Stimulated activated CD8-positive, alpha-beta memory T cell treated with anti-CD3 and anti-CD28 coated beads, Interleukin-4, amount 100 ng/mL, for 4 hours (primary cell): ENCODE results near the gene KLHL29.
"Not testable (repeated sequence)": the region's sequence is repeated elsewhere in the genome, so short reads cannot be mapped to it uniquely, and the experiment has no call there.

ENCODE experiments used
- DNase-seq, 2 donors: peaks; one replicate each; pipeline ENCODE4 v3.0.0-alpha.2; 2020; ENCODE audit warnings: low read depth in 2 of 2, low spot score in 1 of 2

The KLHL29 gene

DNA sequence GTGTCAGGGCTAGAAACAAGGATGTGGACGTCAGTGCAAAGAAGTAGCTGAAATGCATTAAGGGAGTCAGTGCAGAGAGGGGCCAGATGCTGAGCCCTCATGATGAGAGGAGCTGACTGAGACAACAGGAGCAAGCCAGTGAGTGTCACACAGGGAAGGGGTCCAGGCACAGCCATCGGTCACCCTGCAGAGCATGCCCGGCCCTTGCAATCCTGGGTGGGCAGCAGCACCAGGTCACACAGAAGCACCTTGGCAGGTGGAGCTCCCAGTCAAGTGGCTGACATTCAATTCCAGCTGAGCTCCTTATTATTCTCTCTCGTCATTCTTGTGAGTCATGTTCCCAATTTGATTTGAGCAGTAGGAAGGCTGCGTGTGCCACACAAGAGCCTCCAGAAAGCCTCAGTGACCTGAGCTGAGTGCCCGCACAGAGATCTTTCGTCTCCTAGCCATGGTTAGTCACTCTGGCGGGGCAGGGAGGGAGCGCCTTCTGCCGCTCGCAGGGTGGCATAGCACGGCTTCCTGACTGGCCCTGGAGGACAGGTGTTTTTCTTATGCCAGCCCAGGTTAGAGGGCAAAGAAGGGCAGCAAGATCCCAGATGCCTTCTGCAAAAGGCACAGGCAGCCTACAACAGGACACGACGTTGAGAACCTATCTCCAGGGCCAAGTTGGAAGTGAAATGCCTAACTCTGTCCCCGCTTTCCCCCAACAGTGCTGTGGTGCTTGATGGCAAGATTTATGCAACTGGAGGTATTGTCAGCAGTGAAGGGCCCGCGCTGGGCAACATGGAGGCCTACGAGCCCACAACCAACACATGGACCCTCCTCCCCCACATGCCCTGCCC, 321.0 kb downstream of the KLHL29 start:
- no peak for DNase-seq

DNA sequence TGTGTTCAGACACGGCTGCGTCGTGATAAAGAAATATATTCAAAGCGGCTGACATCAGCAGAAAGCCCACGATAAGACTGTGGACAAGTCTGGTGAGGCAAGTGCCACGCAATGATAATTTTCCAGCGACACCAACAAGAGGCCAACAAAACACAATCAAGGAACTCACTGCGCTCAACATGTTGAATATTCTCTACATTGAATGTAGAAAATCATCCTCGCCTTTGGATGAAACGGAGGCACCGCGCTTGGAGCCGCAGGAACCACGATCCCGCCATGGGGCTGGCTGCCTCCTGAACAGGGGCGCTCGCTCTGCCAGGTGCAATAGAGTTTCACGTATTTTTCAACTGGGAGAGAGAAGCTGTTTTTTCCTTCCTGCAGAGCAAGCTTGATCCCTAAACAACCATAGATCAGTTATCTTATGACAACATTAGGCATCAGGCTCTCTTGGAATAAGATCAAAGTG, 321.7 kb downstream of the KLHL29 start:
- DNase-seq: no peak

DNA sequence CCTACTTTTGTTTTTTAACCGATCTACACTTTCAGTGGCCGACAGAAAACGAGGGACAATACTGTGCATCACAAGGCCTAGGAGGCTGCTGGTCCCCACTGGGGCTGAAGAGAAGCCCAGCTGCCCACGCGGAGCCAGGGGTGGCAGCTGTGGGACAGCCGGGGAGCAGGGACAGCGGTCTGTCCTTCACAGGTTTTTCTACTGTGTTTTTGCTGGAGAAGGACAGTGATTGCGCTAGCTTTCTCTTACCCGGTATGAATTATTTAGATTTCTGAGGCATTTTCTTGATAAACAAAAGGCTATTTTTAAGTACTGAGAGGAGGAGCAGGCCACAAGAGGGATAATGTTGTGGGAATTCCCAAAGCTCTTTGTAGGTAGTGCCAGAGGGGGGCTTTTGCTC, 322.1 kb downstream of the KLHL29 start:
- no peak for DNase-seq

DNA sequence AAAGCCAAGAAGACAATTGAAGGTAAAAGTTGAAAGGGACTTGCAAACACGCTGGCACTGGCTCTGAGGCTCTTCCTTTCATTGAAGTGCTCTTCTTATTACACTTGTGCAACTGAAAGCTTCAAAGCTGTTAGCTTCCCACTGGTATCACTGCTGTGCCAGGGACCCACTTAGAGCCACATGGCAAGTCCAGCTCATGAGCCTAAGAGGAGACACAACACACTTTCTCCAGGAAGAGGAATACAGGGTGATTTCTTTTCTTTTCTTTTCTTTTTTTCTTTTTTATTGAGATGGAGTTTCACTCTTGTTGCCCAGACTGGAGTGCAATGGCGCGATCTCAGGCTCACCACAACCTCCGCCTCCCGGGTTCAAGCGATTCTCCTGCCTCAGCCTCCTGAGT, 323.8 kb downstream of the KLHL29 start:
- DNase-seq: no peak

DNA sequence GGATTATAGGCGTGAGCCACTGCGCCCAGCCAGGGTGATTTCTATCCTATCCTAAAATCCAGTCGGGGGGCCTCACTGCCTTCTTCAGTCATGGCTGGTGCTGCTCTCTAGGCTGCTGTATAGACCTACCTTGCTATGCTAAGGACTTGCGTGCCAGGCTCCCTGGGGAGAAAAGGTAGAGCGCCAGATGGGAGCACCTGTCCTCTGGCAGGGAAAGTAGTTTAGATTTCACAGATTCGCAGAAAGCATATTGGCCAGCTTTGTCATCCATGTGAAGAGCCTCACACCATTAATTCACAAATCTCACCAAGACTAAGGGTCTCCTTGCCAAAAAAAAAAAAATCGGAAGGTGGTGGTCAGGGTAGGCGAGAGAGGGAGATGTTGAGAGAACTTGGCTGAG, 324.3 kb downstream of the KLHL29 start:
- DNase-seq: no peak

DNA sequence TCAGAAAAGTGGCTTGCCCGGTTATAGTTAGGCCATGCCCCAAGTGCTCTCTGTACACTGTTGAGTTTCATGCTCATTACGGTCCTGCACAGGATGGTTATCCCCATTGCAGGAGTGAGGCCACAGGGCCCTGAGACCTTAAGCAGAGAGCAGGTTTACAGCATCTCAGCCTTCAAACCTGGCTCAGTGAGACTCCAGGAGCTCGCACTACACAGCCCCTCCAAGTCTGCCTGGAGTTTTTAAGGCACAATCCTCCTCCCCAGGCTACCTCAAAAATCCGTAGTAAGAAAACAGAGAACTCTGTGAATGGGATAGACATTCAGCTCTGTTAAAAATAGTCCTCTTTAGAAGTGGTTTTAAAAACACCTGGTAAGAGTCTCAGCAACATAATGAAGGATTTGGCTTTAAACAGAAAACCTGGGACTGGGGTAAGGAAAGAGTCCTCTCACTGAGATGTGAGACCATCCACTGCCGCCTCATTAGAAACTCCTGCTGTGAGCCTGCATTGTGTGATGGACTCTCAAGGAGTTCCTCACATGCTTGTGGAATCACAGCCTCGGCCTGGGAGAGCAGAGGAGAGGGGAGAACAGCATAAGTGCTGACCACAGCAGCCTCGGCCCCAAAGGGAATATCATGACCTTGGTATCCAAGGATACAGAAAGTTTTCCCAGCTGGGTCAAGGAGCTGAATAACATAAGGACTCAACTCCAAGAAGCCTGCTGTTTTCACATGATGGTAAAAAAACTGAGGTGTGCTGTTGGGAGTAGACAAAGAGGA, 327.2 kb downstream of the KLHL29 start:
- DNase-seq: no peak

DNA sequence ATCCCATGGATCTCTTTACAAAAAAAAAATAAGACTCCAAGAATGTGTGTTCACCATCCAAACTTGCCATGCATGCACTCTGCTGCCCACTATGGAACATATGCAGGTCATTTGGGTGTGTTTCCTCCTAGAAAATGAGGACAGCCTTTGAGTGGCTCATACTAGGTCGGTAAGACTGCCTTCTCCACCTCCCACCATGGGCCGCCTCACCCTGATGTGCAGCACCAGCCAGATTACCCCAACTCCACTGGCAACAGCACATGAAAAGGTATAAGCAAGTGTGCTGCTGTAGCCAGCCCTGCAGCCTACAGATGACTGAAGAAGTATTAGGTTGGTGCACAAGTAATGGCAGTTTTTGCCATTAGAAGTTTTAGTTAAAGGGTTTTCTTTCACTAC, 327.8 kb downstream of the KLHL29 start:
- no peak for DNase-seq

DNA sequence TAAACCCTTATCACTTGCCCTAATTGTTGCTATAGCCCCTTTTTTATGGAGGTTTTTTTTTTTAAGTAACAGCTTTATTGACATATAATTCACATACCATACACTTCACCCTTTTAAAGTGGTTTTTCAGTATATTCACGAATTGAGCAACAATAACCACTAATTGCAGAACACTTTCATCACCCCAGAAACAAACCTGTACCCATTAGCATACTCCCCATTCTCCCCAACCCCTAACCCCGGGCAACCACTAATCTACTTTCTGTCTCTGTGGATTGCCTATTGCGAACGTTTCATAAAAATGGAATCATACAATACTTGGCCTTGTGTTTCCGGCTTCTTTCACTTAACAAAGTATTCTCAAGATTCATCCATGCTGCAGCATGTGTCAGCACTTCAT, 328.4 kb downstream of the KLHL29 start:
- no peak for DNase-seq

DNA sequence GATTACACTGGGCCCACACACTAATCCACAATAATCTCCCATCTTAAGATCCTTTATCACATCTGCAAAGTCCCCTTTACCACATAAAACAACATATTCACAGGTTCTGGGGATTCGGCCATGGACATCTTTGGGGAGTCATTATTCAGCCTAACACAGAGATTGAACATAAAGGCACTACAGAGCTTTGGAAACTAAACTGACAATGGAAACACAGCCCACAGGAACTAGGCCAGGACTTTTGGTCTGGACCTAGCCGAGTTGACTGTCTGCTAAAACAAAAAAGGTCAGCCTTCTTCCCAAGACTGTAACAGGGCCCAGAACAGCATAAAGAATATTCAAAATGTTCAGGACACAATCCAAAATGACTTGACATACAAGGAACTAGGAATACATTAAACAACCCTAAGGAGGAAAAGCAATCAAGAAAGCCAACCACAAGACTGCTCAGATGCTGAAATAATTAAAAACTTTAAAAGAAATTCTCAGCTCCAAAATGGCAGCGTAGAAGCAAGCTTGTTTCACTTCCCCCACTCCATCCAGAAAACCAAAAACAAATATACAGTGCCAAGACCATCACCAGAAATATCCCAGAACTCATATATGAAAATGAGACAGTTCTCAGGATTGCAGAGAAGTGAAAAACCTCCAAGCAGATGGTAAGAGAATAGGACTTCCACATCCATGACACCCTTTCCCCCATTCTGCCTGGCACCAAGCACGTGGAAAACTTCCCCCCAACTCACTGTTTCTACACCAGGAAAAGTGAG, 334.1 kb downstream of the KLHL29 start:
- DNase-seq: no peak

DNA sequence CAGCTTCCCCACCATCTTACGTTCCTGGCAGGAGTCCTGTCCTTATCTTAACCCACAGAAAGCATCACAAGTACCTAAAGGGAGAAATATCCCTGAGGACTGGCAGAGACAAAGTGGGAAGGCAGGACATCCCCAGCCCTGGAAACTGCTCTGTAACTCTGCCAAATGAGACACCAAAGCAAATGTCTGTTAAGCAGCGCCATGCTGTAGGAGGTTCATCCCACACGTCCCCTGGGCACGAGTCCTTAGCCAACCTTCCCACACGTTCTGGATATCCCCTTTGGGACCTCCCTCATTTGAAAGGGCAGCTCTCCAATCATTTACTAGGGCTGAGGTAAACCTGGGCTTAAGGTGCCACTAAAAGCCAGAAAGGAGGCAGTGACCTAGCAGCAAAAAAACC, 334.7 kb downstream of the KLHL29 start:
- DNase-seq: no peak

DNA sequence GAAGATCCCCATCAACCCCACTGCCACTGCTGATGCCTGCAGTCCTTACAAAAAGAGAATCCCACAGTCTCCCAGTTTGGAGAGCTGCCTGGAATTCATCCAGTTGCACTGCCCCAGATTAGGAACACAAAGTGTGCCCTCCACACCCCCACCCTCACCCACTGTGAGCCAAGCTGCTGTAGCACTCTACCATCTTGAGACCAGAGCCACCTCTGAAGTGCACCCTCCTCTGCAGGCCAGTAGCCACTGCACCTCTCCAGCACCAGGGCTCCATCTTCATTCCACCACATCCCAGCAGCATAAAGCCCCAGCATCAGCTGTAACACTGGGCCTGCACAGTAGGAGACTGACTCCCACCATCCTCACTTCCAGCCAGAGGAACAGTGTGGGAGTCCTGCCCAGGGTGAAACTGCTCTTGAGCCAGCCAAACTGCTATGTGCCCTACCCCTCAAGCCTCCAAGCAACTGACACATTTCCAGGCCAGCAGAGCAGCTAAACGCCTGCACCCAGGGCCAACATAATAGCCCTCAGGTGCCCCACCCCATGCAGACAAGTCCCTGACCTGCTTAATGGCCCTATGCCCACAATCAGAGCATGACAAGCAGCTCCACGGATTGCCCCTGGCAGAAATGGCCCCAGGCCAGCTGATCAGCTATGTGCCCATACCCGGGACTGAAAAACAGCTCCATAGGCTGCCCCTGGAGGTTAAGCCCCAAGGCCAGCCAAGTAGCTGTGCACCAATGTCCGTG, 335.9 kb downstream of the KLHL29 start:
- DNase-seq: no peak

DNA sequence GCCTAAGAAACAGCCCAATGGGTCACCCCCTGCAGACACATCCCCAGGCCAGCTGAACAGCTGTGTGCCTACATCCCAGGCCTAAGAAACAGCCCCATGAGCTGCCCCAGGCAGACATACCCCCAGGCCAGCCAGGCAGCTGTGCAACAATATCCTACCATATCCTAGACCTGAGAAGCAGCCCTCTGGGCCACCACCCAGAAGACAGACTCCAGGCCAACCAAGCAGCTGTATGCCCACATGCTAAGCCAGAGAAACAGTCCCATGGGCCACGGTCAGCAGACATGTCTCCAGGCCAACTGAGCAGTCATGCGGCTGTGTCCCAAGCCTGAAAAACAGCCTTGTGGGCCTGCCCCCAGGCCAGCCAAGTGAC, 336.5 kb downstream of the KLHL29 start:
- no peak for DNase-seq

DNA sequence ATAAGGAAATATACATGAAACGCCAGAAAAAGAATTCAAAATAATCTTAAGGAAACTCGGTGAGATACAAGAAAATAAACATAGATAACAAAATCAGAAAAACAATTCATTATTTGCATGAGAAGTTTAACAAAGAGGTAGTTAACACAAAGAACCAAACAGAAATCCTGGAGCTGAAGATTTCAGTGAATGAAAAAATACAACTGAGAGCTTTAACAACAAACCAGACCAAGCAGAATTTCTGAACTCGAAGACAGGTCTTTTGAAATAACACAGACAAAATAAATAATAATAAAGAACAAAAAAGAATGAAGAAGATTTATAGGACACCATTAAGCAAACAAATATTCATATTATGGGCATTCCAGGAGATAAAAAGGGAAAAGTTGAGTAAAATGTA, 337.3 kb downstream of the KLHL29 start:
- DNase-seq: no peak

DNA sequence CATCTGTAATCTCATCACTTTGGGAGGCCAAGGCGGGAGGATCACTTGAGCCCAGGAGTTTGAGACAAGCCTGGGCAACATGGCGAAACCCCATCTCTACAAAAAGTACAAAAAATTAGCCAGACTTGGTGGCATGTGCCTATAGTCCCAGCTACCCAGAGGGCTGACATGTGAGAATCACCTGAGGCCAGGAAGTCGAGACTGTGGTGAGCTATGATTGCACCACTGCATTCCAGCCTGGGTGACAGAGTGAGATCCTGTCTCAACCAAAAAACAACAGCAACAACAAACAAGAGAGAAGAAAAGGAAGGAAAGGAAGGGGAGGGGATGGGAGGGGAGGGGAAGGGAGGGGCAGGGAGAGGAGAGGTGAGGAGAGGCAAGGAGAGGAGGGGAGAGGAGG, 338.1 kb downstream of the KLHL29 start:
- DNase-seq: not testable (repeated sequence)

DNA sequence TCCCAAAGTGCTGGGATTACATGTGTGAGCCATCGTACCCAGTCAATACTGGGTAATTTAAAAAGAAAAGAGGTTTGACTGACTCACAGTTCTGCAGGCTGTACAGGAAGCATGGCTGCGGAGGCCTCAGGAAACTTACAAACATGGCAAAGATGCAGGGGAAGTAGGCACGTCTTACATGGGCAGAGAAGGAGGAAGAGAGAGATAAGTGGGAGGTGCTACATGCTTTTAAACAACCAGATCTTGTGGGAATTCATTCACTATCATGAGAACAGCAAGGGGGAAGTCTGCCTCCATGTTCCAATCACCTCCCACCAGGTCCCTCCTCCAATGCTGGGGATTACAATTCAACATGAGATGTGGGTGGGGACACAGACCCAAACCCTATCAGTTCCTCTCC, 349.4 kb downstream of the KLHL29 start:
- DNase-seq: no peak

DNA sequence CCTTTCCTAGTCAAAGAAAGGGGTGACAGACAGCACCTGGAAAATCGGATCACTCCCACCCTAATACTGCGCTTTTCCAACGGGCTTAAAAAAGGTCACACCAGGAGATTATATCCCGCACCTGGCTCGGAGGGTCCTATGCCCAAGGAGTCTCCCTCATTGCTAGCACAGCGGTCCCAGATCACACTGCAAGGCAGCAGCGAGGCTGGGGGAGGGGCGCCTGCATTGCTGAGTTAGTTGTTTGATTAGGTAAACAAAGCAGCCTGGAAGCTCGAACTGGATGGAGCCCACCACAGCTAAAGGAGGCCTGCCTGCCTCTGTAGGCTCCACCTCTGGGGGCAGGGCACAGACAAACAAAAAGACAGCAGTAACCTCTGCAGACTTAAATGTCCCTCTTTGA, 351.8 kb downstream of the KLHL29 start:
- DNase-seq: not testable (repeated sequence)

DNA sequence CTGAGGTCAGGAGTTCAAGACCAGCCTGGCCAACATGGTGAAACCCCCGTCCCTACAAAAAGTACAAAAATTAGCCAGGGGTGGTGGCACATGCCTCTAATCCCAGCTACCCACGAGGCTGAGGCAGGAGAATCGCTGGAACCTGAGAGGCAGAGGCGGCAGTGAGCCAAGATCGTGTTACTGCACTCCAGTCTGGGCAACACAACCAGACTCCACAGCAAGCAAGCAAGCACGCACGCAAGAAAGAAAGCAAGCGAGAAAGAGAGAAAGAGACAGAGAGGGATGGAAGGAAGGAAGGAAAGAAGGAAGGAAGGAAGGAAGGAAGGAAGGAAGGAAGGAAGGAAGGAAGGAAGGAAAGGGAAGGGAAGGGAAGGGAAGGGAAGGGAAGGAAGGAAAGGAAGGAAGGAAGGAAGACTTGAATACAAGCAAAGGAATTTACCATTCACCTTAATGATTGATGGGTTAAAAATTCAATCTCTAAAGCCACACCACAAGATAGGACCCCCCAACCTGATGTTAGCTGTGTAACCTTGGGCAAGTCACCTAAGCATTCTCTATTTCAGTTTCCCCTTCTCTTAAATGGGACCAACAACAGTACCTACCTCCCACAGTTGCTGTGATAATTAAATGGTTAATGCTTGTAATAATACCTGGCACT, 360.2 kb downstream of the KLHL29 start:
- no peak for DNase-seq

DNA sequence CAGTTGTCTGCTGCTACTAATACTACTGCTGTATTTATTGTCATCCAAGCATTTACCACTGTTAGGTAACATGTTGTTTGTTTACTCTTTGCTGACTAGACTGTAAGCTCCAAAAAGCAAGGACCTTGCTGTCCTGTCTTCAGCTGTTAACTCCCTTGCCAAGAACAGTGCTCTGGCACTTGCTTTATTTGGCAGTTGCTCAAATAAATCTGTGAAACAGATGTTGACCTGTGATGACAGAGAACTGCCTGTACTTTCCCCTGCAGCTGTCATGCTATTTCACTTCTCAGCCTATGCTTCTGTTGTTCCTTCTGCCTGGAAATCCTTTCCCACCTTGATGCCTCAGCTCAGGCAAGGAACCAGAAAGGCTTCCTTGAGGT, 360.7 kb downstream of the KLHL29 start:
- no peak for DNase-seq

DNA sequence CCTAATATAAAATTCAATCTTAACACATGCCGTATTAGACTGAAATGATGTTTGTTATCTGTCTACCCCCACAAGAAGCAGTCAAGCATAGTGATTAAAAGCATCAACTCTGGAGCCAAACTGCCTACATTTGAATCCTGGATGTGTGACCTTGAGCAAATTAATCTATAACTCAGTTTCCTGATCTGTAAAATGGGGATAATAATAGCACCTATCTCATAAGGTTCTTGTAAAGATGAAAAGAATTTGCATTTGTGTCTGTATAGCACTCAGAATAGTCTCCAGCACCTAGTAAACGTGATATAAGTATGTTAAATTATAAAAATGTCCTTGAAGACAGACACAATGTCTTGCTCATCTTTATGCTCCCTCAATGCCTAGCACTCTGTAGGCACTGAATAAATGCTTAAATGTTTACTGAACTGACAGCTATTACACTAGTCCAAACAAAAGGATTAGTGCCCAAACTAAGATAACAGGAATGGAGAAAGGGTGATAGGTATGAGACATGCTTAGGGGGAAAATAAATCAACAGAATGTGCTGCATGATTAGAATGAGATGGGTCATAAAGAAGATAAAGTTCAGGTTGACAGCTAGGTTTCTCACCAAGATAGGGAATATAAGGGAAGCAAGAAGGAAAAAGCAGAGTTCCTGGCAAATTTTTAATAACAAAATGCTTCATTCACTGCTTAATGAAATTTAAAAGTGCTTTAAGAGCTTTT, 361.3 kb downstream of the KLHL29 start:
- no peak for DNase-seq

DNA sequence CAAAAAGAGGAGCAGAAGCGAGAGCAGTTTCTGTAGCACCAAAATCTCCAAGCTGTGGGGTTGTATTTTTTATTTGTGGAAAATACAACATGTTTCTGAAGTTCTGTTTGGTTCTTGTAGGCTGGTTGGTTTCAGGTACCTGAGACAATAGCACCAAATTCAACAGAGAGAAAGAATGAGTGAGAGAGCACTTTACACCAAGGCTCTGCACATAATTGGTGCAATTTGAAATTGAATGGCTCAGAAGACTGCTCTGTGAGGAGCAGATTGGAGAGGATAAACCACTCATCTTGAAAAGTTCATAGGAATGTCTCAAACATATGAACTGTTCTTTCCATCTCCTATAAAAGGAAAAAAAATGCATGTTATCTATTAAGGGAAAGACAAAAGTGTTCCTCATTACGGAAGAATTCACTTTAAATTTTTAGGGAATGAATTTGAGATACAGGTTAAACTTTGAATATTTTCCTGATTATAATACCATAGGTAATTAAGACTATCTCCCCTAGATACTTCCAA, 366.8 kb downstream of the KLHL29 start:
- no peak for DNase-seq
